Gastroesophageal sphincter (tissue), 4 donors: ENCODE results near the gene COL8A1. TPM values are rescaled to one million over a fixed set of nuclear protein-coding genes. Genes with fewer than 3 reads are reported as not detected.
A peak's percentile ranks its signal among the peaks of the same experiment; 100 is the strongest.
"Not testable (repeated sequence)": the region's sequence is repeated elsewhere in the genome, so short reads cannot be mapped to it uniquely, and the experiment has no call there.

Experiments used
- ATAC-seq: fragments of 150-250 bp; one replicate; pipeline ENCODE4 v1.9.1; 2016; ENCODE audit warnings: mild to moderate bottlenecking, moderate library complexity
- H3K27ac ChIP-seq, 4 donors: fragments of 200-600 bp; sonication (generic) in 3 of 4; 1 replicate in 3 of 4; 2 replicates in 1 of 4; pipeline ENCODE4 v1.5.1; 2016 to 2019
- H3K27me3 ChIP-seq: fragments of 200-600 bp; sonication (generic); one replicate; pipeline ENCODE4 v1.5.1; 2019
- H3K36me3 ChIP-seq, 2 donors: fragments of 200-600 bp; sonication (generic); one replicate each; pipeline ENCODE4 v1.5.1; 2019; ENCODE audit warnings: control low read depth in 1 of 2
- H3K4me1 ChIP-seq, 3 donors: fragments of 200-600 bp; sonication (generic); 1 replicate in 2 of 3; 2 replicates in 1 of 3; pipeline ENCODE4 v1.5.1; 2016 to 2019; ENCODE audit warnings: control low read depth in 2 of 3
- H3K4me3 ChIP-seq, 2 donors: fragments of 200-600 bp; sonication (generic); one replicate each; pipeline ENCODE4 v1.5.1; 2019; ENCODE audit warnings: mild to moderate bottlenecking in 1 of 2, moderate library complexity in 1 of 2
- H3K9me3 ChIP-seq, 3 donors: fragments of 200-600 bp; sonication (generic); one replicate each; pipeline ENCODE4 v1.5.1; 2017 to 2019; ENCODE audit warnings: control low read depth in 2 of 3
- EP300 ChIP-seq: sonication (generic); formaldehyde crosslinking; IDR thresholded peaks from one replicate; pipeline ENCODE4 v1.6.1; 2017; ENCODE audit warnings: antibody characterized with exemption, mild to moderate bottlenecking
- POLR2A ChIP-seq, 2 donors: fragments of 450-650 bp; IDR thresholded peaks; one replicate each; pipeline ENCODE4 v1.6.1; 2017; ENCODE audit warnings: antibody characterized with exemption in 2 of 2, mild to moderate bottlenecking in 2 of 2, moderate library complexity in 1 of 2
- POLR2AphosphoS5 ChIP-seq: sonication (generic); formaldehyde crosslinking; IDR thresholded peaks from one replicate; pipeline ENCODE4 v1.6.1; 2017; ENCODE audit warnings: antibody characterized with exemption
- WGBS, 2 donors: methylation state at CpG; one replicate each; pipeline ENCODE4 v1.1.5; 2018; ENCODE audit warnings: low coverage in 1 of 2; 5-methylcytosine and 5-hydroxymethylcytosine counted together
- total RNA-seq, 4 donors: library from RNA; depleted of rRNA; stranded (reverse); fragments of >200 nt; gene quantifications; one replicate each; pipeline ENCODE4 v1.1.0, GENCODE V29; 2016
- TF ChIP-seq, protein P1 (sequence below), 4 experiments: fragments of 200-600 bp in 2 of 4; fragments of 450-650 bp in 2 of 4; sonication (generic) in 1 of 4; IDR thresholded peaks; one replicate each; pipeline ENCODE4 v1.5.1; 2017 to 2019; ENCODE audit warnings: antibody characterized with exemption in 4 of 4, mild to moderate bottlenecking in 2 of 4, moderate library complexity in 2 of 4

COL8A1 gene
- total RNA-seq, 4 donors from 2014 or later = 20.3 to 136 (median 80.1) TPM

DNA sequence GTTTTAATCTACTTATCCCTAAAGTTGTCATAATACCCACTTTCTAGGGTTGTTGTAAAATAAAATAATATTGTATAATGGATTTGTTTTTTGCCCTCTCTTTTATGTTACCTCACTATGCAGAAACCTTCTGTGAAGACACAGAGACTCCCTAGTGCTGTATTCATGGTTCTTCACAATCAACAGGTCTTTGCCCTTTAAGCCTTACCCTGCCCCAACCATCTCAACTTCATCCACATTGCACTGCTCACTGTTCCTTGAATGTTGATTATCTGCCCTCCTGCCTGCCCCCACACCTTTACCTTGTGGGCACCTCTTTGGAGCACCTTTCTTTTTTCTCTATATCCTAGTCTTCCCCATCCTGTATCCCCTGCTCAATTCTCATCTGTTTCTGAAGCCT, 200.4 kb downstream of the COL8A1 start:
- H3K4me3 ChIP-seq = no peak overlapping the region
- no peak overlapping the region for H3K27ac ChIP-seq
- no peak for ATAC-seq
- no peaks in the 10 kb centered on the region for H3K9me3 ChIP-seq
- TF ChIP-seq POLR2AphosphoS5 (no peak), EP300 (no peak)
- TF ChIP-seq, protein P1, sequence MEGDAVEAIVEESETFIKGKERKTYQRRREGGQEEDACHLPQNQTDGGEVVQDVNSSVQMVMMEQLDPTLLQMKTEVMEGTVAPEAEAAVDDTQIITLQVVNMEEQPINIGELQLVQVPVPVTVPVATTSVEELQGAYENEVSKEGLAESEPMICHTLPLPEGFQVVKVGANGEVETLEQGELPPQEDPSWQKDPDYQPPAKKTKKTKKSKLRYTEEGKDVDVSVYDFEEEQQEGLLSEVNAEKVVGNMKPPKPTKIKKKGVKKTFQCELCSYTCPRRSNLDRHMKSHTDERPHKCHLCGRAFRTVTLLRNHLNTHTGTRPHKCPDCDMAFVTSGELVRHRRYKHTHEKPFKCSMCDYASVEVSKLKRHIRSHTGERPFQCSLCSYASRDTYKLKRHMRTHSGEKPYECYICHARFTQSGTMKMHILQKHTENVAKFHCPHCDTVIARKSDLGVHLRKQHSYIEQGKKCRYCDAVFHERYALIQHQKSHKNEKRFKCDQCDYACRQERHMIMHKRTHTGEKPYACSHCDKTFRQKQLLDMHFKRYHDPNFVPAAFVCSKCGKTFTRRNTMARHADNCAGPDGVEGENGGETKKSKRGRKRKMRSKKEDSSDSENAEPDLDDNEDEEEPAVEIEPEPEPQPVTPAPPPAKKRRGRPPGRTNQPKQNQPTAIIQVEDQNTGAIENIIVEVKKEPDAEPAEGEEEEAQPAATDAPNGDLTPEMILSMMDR (IDR thresholded peaks at IDR 0.05) = no peak
- H3K4me1 ChIP-seq = peaks cover 3 to 24% (median 6%) of the 10 kb centered on the region in 3 donors
- H3K36me3 ChIP-seq = peaks cover 0 to 6% of the 10 kb centered on the region in 2 donors
- H3K27me3 ChIP-seq = no peaks in the 10 kb centered on the region

GRCh38 chr3:99839613-99840012, 201.2 kb downstream of the COL8A1 start:
- no peak overlapping the region for H3K4me3 ChIP-seq
- H3K27ac ChIP-seq = no peak overlapping the region
- no peaks in the 10 kb centered on the region for H3K9me3 ChIP-seq
- TF ChIP-seq POLR2AphosphoS5 = no peak
- no peak for TF ChIP-seq EP300
- TF ChIP-seq, protein P1 (IDR thresholded peaks at IDR 0.05) = no peak
- TF ChIP-seq POLR2A (IDR thresholded peaks at IDR 0.05) = no peak
- no peak for ATAC-seq
- H3K4me1 ChIP-seq = peaks cover 11 to 32% (median 12%) of the 10 kb centered on the region in 3 donors
- H3K27me3 ChIP-seq = no peaks in the 10 kb centered on the region
- WGBS, 2 donors = 100% methylated on average over 1 of the region's 1 CpG
- peaks cover 0 to 6% of the 10 kb centered on the region in 2 donors for H3K36me3 ChIP-seq

- 91 to 96% methylated on average over 4 of the region's 4 CpGs for WGBS, 2 donors
- not testable (repeated sequence) for H3K27me3 ChIP-seq, H3K27ac ChIP-seq, ATAC-seq, H3K36me3 ChIP-seq, H3K4me3 ChIP-seq, H3K9me3 ChIP-seq
- peaks cover 17 to 51% (median 20%) of the 10 kb centered on the region in 3 donors for H3K4me1 ChIP-seq
Measured at GRCh38 chr3:99841949-99842348, 203.6 kb downstream of the COL8A1 start.

DNA sequence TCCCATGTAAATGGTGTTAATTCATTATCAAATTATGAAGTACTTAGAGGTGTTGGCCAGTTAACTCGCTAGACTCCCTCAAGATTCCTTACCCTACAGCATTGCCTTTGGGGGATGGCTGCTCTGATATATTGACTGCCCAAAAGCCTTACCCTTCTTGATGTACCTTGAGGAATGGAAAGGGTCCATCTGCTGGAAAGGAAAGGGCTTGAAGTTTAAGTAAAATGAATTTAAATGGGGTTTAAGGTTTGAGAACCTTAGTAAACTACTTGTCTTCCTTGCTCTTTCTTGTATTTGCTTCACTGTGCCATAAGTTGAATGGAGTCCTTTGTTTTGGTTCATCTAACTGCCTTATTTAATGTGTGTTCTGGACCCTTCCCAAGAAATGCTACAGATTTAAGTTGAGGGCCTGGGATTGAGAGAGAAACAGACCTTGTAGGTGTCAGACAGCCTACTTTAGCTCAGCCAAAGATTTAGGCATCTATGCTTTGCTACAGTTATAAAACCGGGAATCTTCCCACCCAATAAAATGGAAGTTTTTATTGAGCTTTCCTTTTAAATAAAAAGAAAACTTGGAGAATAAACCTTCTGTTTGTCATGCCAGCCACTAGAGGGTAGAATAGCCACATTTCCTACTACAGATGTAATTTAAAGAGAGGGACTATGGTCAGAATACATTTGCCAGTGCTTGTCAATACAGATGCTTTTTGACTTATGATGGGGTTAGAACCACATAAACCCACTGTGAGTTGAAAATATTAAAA, 204.6 kb downstream of the COL8A1 start:
- H3K9me3 ChIP-seq = no peaks in the 10 kb centered on the region
- H3K4me3 ChIP-seq = no peak overlapping the region
- ATAC-seq = peak; percentile 62
- WGBS, 2 donors = 45 to 48% methylated on average over 2 of the region's 2 CpGs
- peaks cover 17 to 55% (median 20%) of the 10 kb centered on the region in 3 donors for H3K4me1 ChIP-seq
- peak overlapping the region; percentile 79 to 86 (median 82) for H3K27ac ChIP-seq
- H3K36me3 ChIP-seq = peaks cover 0 to 6% of the 10 kb centered on the region in 2 donors
- no peaks in the 10 kb centered on the region for H3K27me3 ChIP-seq
- TF ChIP-seq, protein P1 (IDR thresholded peaks at IDR 0.05) = peak; percentile 79 to 89 (median 86)
- no peak for TF ChIP-seq EP300

- Histone ChIP-seq H3K27me3 (no peaks in the 10 kb centered on the region), H3K27ac (peak overlapping the region; percentile 79 to 86 (median 82)), H3K9me3 (peaks cover 0 to 2% (median 0%) of the 10 kb centered on the region in 3 donors), H3K4me3 (peak overlapping the region in 1 of 2 donors; percentile 26), H3K36me3 (peaks cover 0 to under 1% of the 10 kb centered on the region in 2 donors), H3K4me1 (peaks cover 20 to 62% (median 21%) of the 10 kb centered on the region in 3 donors)
- peak; percentile 42 for ATAC-seq
- TF ChIP-seq POLR2AphosphoS5 = no peak
- TF ChIP-seq POLR2A (IDR thresholded peaks at IDR 0.05) = no peak
- no peak for TF ChIP-seq EP300
- TF ChIP-seq, protein P1 (IDR thresholded peaks at IDR 0.05) = no peak
- WGBS, 2 donors = 23 to 27% methylated on average over 3 to 8 of the region's 10 CpGs
Measured at GRCh38 chr3:99843590-99844258, 205.3 kb downstream of the COL8A1 start.
